Right renal pelvis (tissue), 4 donors: ENCODE measurements around the gene GGA1. TPM values are rescaled to one million over a fixed set of nuclear protein-coding genes. Genes with fewer than 3 reads are reported as not detected.

ENCODE experiments used
- DNase-seq, 4 donors: peaks; one replicate each; pipeline ENCODE4 v3.0.0-alpha.2; 2013; ENCODE audit warnings: low read depth in 4 of 4, low spot score in 3 of 4, missing footprints in 1 of 4
- polyA plus RNA-seq, 4 donors: library from polyadenylated mRNA; unstranded; fragments of 120-200 nt; gene quantifications; one replicate each; pipeline ENCODE4 v1.2.1, GENCODE V29; 2013; ENCODE audit not compliant: insufficient read length in 4 of 4

The GGA1 gene
- polyA plus RNA-seq, 4 donors, result 39.6 to 53.9 (median 50.0) TPM

- DNase-seq, result no peak
Measured at GRCh38 chr22:37669586-37669985, 61.0 kb downstream of the GGA1 start.

- no peak for DNase-seq
Measured at GRCh38 chr22:37672206-37672919, 63.7 kb downstream of the GGA1 start.

- no peak for DNase-seq
Measured at GRCh38 chr22:37672920-37673455, 64.4 kb downstream of the GGA1 start.

GRCh38 chr22:37674248-37674647, 65.6 kb downstream of the GGA1 start:
- DNase-seq, result no peak

- DNase-seq, result peak in 2 of 4 donors; percentile 77 to 79
Measured at GRCh38 chr22:37674951-37675929, 66.6 kb downstream of the GGA1 start, which contains the start of gene LGALS1. Gene LGALS1 (plus strand): TSS chr22:37675636. CDS start chr22:37675703, 67 bp downstream.

GRCh38 chr22:37675930-37676735, 67.5 kb downstream of the GGA1 start:
- DNase-seq, result no peak

- peak in 2 of 4 donors; percentile 75 to 77 for DNase-seq
Measured at GRCh38 chr22:37676736-37677492, 68.3 kb downstream of the GGA1 start.

GRCh38 chr22:37677493-37677974, 68.9 kb downstream of the GGA1 start:
- DNase-seq, result no peak

- DNase-seq, result no peak
Measured at GRCh38 chr22:37678372-37678771, 69.7 kb downstream of the GGA1 start.

GRCh38 chr22:37679670-37680069, 71.0 kb downstream of the GGA1 start:
- DNase-seq, result no peak

DNA sequence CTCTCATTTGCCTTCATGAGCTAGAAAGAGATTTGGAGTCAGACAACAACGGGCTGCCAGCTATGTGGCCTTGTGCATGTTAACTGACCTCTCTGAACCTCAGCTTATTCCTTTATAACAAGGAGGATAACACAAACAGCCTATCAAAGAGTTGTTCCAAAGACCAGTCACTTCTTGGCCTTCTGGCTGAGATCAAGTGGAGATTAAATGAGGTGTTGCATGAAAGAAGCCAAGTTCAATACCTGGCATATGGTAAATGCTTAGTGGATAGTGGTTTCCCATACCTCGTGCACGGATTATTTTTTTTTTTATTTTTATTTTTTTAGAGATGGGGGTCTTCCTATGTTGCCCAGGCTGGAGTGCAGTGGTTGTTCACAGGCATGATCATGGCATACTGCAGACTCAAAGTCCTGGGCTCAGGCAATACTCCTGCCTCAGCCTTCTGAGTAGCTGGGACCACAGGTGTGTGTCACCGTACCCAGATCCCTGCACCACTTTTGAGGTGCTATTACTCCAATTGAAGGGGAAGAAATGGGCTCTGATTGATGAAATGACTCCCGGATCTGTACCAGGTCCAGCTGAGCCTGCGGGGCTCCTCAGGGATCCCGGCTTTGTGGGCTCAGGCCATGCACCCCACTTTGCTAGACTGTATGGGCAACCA, 71.7 kb downstream of the GGA1 start:
- DNase-seq, result no peak

DNA sequence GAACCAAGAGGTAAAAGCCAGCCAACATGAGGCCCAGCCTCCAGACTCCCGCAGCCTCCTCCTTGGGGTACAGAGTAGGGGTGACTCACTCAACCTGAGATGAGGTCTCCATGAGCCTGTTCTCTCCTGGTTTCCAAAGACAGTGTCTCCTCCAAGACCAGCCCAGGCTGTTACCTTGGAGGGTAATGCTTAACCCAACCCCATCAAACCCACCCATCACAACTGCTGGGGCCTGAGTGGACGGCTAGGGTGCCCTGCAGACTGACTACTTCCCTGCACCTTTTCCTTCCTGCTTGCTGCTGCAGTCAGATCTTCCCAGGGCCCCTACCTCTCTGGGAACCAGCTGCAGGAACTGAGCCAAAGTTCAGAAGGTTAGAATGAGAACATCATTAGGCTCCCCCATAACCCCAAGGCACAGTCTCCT, 72.4 kb downstream of the GGA1 start:
- no peak for DNase-seq

DNA sequence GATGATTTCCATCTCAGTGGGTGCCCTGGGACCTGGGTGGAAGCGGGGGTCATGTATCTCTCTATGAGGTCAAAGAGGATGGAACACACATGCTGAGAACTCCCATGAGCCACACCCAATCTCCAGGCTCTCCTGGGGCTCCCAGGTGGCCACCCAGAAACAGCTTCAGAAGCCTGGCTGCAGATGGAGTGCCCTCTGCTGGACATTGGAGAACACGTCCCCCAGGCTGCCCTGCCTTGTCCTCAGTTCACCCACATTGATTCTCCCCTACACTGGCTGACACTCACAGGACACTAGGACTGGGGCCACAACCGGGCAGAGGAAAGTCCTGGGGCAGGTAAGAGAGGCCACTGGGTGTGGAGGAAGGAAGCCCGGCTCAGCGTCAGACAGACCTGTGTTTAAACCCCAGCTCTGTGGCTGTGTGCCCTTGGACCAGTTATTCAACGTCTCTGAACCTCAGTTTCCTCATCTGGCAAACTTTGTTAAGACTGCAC, 73.0 kb downstream of the GGA1 start:
- DNase-seq, result no peak

Other genes starting within 250 kb of the GGA1 start
- 1 to 10 TPM in 3 of 4 donors, under 1 TPM in 1; 0.99 to 2.4 (median 1.5) TPM for gene ELFN2, start 181.4 kb upstream of the GGA1 start, polyA plus RNA-seq
- 10 to 100 TPM in 2 of 4 donors, 1 to 10 TPM in 2; 6.5 to 10.6 (median 10.1) TPM for gene MFNG, start 122.5 kb upstream of the GGA1 start, polyA plus RNA-seq
- 10 to 100 TPM; 21.9 to 25.3 (median 23.3) TPM for gene CARD10, start 89.4 kb upstream of the GGA1 start, polyA plus RNA-seq
- gene CDC42EP1, start 48.4 kb upstream of the GGA1 start, polyA plus RNA-seq, result 10 to 100 TPM; 44.6 to 59.2 (median 51.2) TPM
- gene LGALS2, start 28.7 kb upstream of the GGA1 start, polyA plus RNA-seq, result 10 to 100 TPM; 26.9 to 35.3 (median 32.2) TPM
- 10 to 100 TPM; 13.8 to 21.1 (median 19.2) TPM for gene SH3BP1, start 30.8 kb downstream of the GGA1 start, polyA plus RNA-seq
- gene PDXP, start 49.9 kb downstream of the GGA1 start, polyA plus RNA-seq, result 10 to 100 TPM; 17.7 to 18.9 (median 18.4) TPM
- gene LGALS1, start 66.8 kb downstream of the GGA1 start, polyA plus RNA-seq, result 100 to 1,000 TPM; 322 to 518 (median 359) TPM
- gene NOL12, start 77.5 kb downstream of the GGA1 start, polyA plus RNA-seq, result 10 to 100 TPM; 16.6 to 20.6 (median 18.9) TPM
- 10 to 100 TPM; 60.6 to 89.0 (median 64.1) TPM for gene TRIOBP, start 88.2 kb downstream of the GGA1 start, polyA plus RNA-seq
- gene GCAT, start 199.1 kb downstream of the GGA1 start, polyA plus RNA-seq, result 10 to 100 TPM; 14.0 to 18.8 (median 14.4) TPM
- gene GALR3, start 214.5 kb downstream of the GGA1 start, polyA plus RNA-seq, result under 1 TPM in 1 of 4 donors, not detected in 3; 0.04 TPM
- 10 to 100 TPM; 25.5 to 30.5 (median 29.4) TPM for gene ANKRD54, start 235.5 kb downstream of the GGA1 start, polyA plus RNA-seq
- 1,000 to 10,000 TPM; 1,007 to 1,114 (median 1,055) TPM for gene EIF3L, start 240.6 kb downstream of the GGA1 start, polyA plus RNA-seq